HCT116 (cell line): ENCODE data around the gene CHST8. TPM values are rescaled to one million over a fixed set of nuclear protein-coding genes. Genes with fewer than 3 reads are reported as not detected.

ENCODE experiments used
- ATAC-seq: fragments of 200-7000 bp; cut with Tn5 transposase; 2 replicates; pipeline ENCODE4 v1.9.1; 2020; ENCODE audit warnings: mild to moderate bottlenecking, moderate library complexity
- BruUV-seq: library from RNA; stranded (reverse); fragments of 400-500 nt; replicated peaks from 2 replicates; lab custom pipeline; 2021; lab: Mats Ljungman, UMichigan
- CTCF ChIA-PET: fragments of 300-600 bp; sonication (Branson Sonifier 250); formaldehyde crosslinking; loops from one replicate; lab custom pipeline; 2021; ENCODE audit warnings: antibody characterized with exemption; lab: Charles Lee
- POLR2A ChIA-PET: fragments of 300-600, 350-600 bp; sonication (Branson Sonifier 250); formaldehyde crosslinking; loops from one replicate; lab custom pipeline; 2021; ENCODE audit warnings: antibody characterized with exemption; lab: Charles Lee
- RAD21 ChIA-PET, 2 experiments: fragments of 300-600 bp; sonication (Branson Sonifier 250); formaldehyde crosslinking; loops; one replicate each; lab custom pipeline; 2023; ENCODE audit warnings: low total read pairs in 2 of 2; ENCODE audit not compliant: uncharacterized antibody in 2 of 2, unreplicated experiment in 2 of 2, low non-redundant PET in 1 of 2; lab: Charles Lee
- DNase-seq: peaks from one replicate; pipeline ENCODE4 v3.0.0-alpha.2; 2010; ENCODE audit warnings: low read depth, low spot score
- H2AFZ ChIP-seq: fragments of 200-600 bp; shearing (Covaris generic), sonication (generic); 2 replicates; pipeline ENCODE4 v1.6.1; 2017; ENCODE audit warnings: low read depth, mixed run types, mixed read lengths, antibody characterized with exemption, low read length; ENCODE audit not compliant: poor library complexity, severe bottlenecking
- H3K27ac ChIP-seq: 2 replicates; pipeline ENCODE4 v1.5.1; 2012; ENCODE audit warnings: low read depth, low read length
- H3K27me3 ChIP-seq: fragments of 200-600 bp; sonication (generic); 2 replicates; pipeline ENCODE4 v1.6.1; 2016; ENCODE audit warnings: mixed run types, low read length, mixed read lengths; ENCODE audit not compliant: insufficient read depth
- H3K36me3 ChIP-seq, 2 experiments: fragments of 200-500 bp in 1 of 2; fragments of 200-600 bp in 1 of 2; sonication (Bioruptor generic) in 1 of 2; sonication (generic) in 1 of 2; 2 replicates each; pipeline versions ENCODE4 v1.5.1 to v1.6.1; 2014 to 2016; ENCODE audit warnings: low read length in 2 of 2, inconsistent platforms in 1 of 2, mixed read lengths in 1 of 2, mixed run types in 1 of 2; ENCODE audit not compliant: insufficient read depth in 2 of 2, control insufficient read depth in 1 of 2
- H3K4me1 ChIP-seq, 2 experiments: fragments of 200-600 bp in 1 of 2; sonication (generic) in 1 of 2; 2 replicates each; pipeline versions ENCODE4 v1.5.1 to v1.6.1; 2012 to 2017; ENCODE audit warnings: low read length in 2 of 2, inconsistent platforms in 1 of 2, mild to moderate bottlenecking in 1 of 2, mixed read lengths in 1 of 2, mixed run types in 1 of 2, moderate library complexity in 1 of 2; ENCODE audit not compliant: insufficient read depth in 2 of 2, control insufficient read depth in 1 of 2
- H3K4me2 ChIP-seq: fragments of 200-600 bp; sonication (generic); 2 replicates; pipeline ENCODE4 v1.6.1; 2017; ENCODE audit warnings: mixed run types, low read length, mixed read lengths
- H3K4me3 ChIP-seq, 2 experiments: fragments of 200-600 bp in 1 of 2; sonication (generic) in 1 of 2; replicated peaks in 1 of 2; 2 replicates each; pipeline ENCODE4 v1.5.1; 2011 to 2016; ENCODE audit warnings: low read length in 2 of 2, control low read depth in 1 of 2, low read depth in 1 of 2, mild to moderate bottlenecking in 1 of 2, mixed read lengths in 1 of 2, mixed run types in 1 of 2
- H3K79me2 ChIP-seq: fragments of 200-600 bp; sonication (generic); 2 replicates; pipeline ENCODE4 v1.6.1; 2017; ENCODE audit warnings: mild to moderate bottlenecking, mixed run types, low read length, moderate library complexity, mixed read lengths; ENCODE audit not compliant: insufficient read depth
- H3K9ac ChIP-seq: fragments of 200-600 bp; sonication (generic); 2 replicates; pipeline ENCODE4 v1.6.1; 2016; ENCODE audit warnings: low read length, mixed read lengths
- H3K9me2 ChIP-seq: fragments of 200-600 bp; sonication (generic), shearing (Covaris generic); 2 replicates; pipeline ENCODE4 v1.6.1; 2017; ENCODE audit warnings: mixed run types, mild to moderate bottlenecking, moderate library complexity; ENCODE audit not compliant: insufficient read depth
- H3K9me3 ChIP-seq, 2 experiments: fragments of 200-500 bp in 1 of 2; fragments of 200-600 bp in 1 of 2; sonication (Bioruptor generic) in 1 of 2; sonication (generic) in 1 of 2; 2 replicates each; pipeline ENCODE4 v1.6.1; 2014 to 2017; ENCODE audit warnings: low read length in 2 of 2, mixed read lengths in 2 of 2, inconsistent platforms in 1 of 2, low read depth in 1 of 2, mild to moderate bottlenecking in 1 of 2, mixed run types in 1 of 2, moderate library complexity in 1 of 2; ENCODE audit not compliant: control insufficient read depth in 1 of 2, insufficient read depth in 1 of 2
- H4K20me1 ChIP-seq: fragments of 200-600 bp; sonication (generic), shearing (Covaris generic); 2 replicates; pipeline ENCODE4 v1.6.1; 2017; ENCODE audit warnings: mixed run types, mild to moderate bottlenecking, moderate library complexity; ENCODE audit not compliant: insufficient read depth
- CEBPB ChIP-seq: IDR thresholded peaks from 2 replicates; pipeline ENCODE4 v1.6.1; 2012; ENCODE audit warnings: low read depth
- ELF1 ChIP-seq: IDR thresholded peaks from 2 replicates; pipeline ENCODE4 v1.6.1; 2012; ENCODE audit warnings: low read depth, borderline replicate concordance
- EZH2 ChIP-seq: fragments of 200-600 bp; sonication (generic); IDR thresholded peaks from 2 replicates; pipeline ENCODE4 v1.6.1; 2017; ENCODE audit warnings: antibody characterized with exemption, mixed run types
- EZH2phosphoT487 ChIP-seq: fragments of 200-600 bp; IDR thresholded peaks from 2 replicates; pipeline ENCODE4 v1.6.1; 2018; ENCODE audit warnings: antibody characterized with exemption, borderline replicate concordance
- FOSL1 ChIP-seq: IDR thresholded peaks from 2 replicates; pipeline ENCODE4 v1.6.1; 2012; ENCODE audit warnings: low read depth
- JUND ChIP-seq: IDR thresholded peaks from 2 replicates; pipeline ENCODE4 v1.6.1; 2012
- MAX ChIP-seq: IDR thresholded peaks from 2 replicates; pipeline ENCODE4 v1.6.1; 2012
- POLR2A ChIP-seq: IDR thresholded peaks from 2 replicates; pipeline ENCODE4 v1.7.0; 2011; ENCODE audit warnings: borderline replicate concordance; ENCODE audit not compliant: insufficient read depth, insufficient read length; ENCODE audit errors: extremely low read depth
- RAD21 ChIP-seq: IDR thresholded peaks from 2 replicates; pipeline ENCODE4 v1.6.1; 2012; ENCODE audit warnings: low read depth, mild to moderate bottlenecking
- REST ChIP-seq: IDR thresholded peaks from 2 replicates; pipeline ENCODE4 v1.6.1; 2012; ENCODE audit warnings: low read depth
- SP1 ChIP-seq: IDR thresholded peaks from 2 replicates; pipeline ENCODE4 v1.6.1; 2012; ENCODE audit warnings: low read depth
- SRF ChIP-seq: IDR thresholded peaks from 2 replicates; pipeline ENCODE4 v1.6.1; 2012; ENCODE audit warnings: low read depth
- TCF7L2 ChIP-seq: IDR thresholded peaks from 2 replicates; pipeline ENCODE4 v1.7.0; 2011; ENCODE audit warnings: borderline replicate concordance, inconsistent platforms; ENCODE audit not compliant: insufficient read depth, insufficient read length; ENCODE audit errors: extremely low read depth
- ZBTB33 ChIP-seq: IDR thresholded peaks from 2 replicates; pipeline ENCODE4 v1.6.1; 2011; ENCODE audit warnings: mild to moderate bottlenecking, low read length, moderate library complexity; ENCODE audit not compliant: insufficient replicate concordance; ENCODE audit errors: extremely low read depth
- ZFX ChIP-seq: fragments of 450-650 bp; IDR thresholded peaks from 2 replicates; pipeline ENCODE4 v1.6.1; 2017
- ZNF274 ChIP-seq: fragments of 200-500 bp; sonication (Bioruptor generic); IDR thresholded peaks from 2 replicates; pipeline ENCODE4 v1.6.1; 2014; ENCODE audit warnings: mild to moderate bottlenecking, low read depth, low read length, inconsistent platforms
- intact Hi-C: fragments of 100-400 bp; cut with micrococcal nuclease; formaldehyde crosslinking; loops from 2 replicates; pipeline ENCODE4 v1.10.0; 2022
- total RNA-seq: library from RNA; stranded (reverse); gene quantifications from one replicate; pipeline ENCODE4 v1.2.1, GENCODE V29; 2021; ENCODE audit not compliant: unreplicated experiment

Gene CHST8
- total RNA-seq, 1 experiment from 2014 or later, result not detected

GRCh38 chr19:33681081-33681680 lies 59.4 kb downstream of the CHST8 start:
- Histone ChIP-seq H3K9ac (no peak overlapping the region), H3K4me3 (no peak overlapping the region), H3K4me1 (no peaks in the 10 kb centered on the region), H3K79me2 (no peaks in the 10 kb centered on the region), H2AFZ (no peak overlapping the region), H3K27ac (no peak overlapping the region), H3K9me3 (no peaks in the 10 kb centered on the region), H3K4me2 (no peak overlapping the region), H4K20me1 (no peaks in the 10 kb centered on the region), H3K36me3 (no peaks in the 10 kb centered on the region), H3K27me3 (peaks cover 39% of the 10 kb centered on the region), H3K9me2 (no peaks in the 10 kb centered on the region)
- ChIA-PET CTCF (no interaction called here), RAD21 (no interaction called here), POLR2A (no interaction called here)
- DNase-seq, result no peak
- no peak for ATAC-seq
- no TSS peak for BruUV-seq
- intact Hi-C loops, result no loop called here
- TF ChIP-seq ZFX, result no peak
- no peak for TF ChIP-seq ZNF274
- no peak for TF ChIP-seq TCF7L2
- no peak for TF ChIP-seq ELF1
- no peak for TF ChIP-seq EZH2phosphoT487
- no peak for TF ChIP-seq SRF
- TF ChIP-seq JUND, result no peak
- no peak for TF ChIP-seq CEBPB
- TF ChIP-seq POLR2A, result no peak
- TF ChIP-seq SP1, result no peak
- TF ChIP-seq ZBTB33, result no peak
- no peak for TF ChIP-seq REST
- TF ChIP-seq EZH2, result no peak
- TF ChIP-seq FOSL1, result no peak
- TF ChIP-seq MAX, result no peak
- no peak for TF ChIP-seq RAD21
- TF ChIP-seq, all 23 proteins: peak for 0
